Islet precursor cell (in vitro differentiated cells): ENCODE results near the gene ETV7.

Experiments
- DNase-seq: peaks from one replicate; pipeline ENCODE4 v3.0.0-alpha.2; 2018

ETV7 gene

DNA sequence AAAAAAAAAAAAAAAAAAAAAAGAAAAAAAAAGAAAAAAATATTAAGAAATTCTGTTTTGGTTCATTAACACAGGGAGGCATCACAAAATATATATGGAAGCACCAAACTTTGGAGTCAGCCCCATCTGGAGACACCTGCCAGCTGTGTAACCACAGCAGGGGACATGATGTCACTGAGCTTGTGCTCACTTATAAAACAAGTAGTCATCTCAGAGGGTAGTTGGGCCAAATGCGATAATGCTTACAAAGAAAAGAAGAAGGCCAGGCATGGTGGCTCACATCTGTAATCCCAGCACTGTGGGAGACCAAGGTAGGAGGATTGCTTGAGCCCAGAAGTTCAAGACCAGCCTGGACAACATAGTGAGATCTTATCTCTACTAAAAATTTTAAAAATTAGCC is 49.7 kb downstream of the ETV7 start:
- DNase-seq = no peak

GRCh38 chr6:36336779-36337241 is 50.7 kb downstream of the ETV7 start, which contains the start of gene BNIP5:
TSS of gene BNIP5 (minus strand) at chr6:36336888. CDS start at chr6:36330690, 6,198 bp downstream.
- no peak for DNase-seq

- DNase-seq = no peak
Observed at GRCh38 chr6:36336208-36336710, 51.2 kb downstream of the ETV7 start.

- no peak for DNase-seq
Observed at GRCh38 chr6:36335465-36336207, 51.8 kb downstream of the ETV7 start.

- no peak for DNase-seq
Observed at GRCh38 chr6:36334832-36335459, 52.5 kb downstream of the ETV7 start.

DNA sequence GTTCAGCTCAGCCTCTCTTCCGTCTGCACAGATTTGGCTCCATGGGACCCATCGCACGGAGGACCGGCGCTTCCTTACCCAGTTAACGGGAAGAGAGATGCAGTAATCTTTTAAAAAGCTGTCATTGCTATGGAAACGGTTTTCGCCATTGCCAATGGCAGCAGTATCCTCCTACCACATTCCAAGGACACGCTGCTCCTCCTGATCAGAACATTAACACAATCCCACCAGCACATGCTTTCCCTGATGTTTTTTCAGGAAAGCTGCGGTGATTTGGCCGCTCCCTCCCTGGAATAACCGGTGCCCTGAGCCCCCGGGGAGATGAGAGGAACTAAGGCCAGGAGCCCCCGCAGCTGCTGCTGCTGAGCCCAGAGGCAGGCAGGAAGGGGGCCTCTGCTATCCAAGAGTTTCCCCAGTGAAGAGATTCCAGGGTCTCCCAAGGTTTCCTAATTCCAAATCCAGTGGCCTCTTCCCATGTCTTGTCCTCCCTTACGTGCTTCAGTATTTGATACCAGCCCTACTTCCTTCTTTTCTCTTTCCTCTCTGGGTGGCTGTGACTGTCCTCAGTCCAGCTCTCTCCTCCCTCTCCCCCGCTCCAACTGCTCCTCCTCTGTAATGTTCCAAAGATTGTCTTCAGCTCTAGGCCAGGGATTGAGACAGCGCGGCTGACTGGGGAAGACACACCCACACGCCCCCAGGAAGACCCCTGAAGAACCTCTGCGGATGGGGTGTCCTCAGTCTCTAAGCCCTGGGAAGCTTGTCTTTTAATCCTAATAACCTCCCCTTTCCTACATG is 53.3 kb downstream of the ETV7 start:
- no peak for DNase-seq

GRCh38 chr6:36333171-36333895 is 54.1 kb downstream of the ETV7 start:
- no peak for DNase-seq

GRCh38 chr6:36331381-36331780 is 56.1 kb downstream of the ETV7 start:
- DNase-seq = no peak

DNA sequence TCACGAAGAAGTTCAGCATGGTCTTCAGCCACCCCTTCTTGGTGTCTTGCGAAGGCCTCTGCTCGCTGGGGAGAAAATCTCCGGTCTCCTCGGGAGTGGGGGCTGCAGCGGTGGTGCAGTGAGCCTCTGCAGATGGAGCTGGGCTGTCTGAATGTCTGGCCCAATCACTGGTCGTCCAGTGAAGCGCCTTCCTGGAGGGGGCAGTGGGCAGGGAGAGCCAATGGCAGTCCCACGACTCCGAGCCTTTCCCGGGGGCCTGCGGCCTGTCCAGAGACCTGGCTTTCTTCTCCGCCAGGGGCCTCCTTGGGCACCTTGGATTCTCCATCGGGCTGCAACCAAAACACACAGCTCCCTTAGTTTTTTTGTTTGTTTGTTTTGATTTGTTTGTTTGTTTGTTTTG is 57.1 kb downstream of the ETV7 start:
- DNase-seq = no peak

DNA sequence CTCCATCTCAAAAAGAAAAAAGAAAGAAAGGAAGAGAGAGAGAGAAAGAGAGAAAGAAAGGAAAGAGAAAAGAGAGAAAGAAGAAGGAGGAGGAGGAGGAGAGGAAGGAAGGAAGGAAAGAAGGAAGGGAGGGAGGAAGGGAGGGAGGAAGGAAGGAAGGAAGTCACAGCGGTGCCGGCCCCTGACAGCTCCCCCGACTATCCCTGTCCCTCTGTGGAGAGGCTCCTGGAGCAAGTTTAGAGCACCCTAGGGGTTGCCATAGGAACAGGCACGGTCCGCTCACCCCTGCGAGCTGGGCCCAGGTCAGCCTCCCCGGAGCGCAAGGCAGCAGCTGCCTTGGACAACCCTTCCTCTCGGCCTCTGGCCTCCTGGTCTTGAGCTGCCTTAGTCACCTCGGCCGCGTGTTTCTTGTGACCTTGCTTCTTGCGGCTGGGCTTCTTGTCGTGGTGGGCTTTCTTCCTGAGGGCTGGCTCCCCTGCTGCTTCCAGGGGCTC is 57.6 kb downstream of the ETV7 start:
- no peak for DNase-seq

DNA sequence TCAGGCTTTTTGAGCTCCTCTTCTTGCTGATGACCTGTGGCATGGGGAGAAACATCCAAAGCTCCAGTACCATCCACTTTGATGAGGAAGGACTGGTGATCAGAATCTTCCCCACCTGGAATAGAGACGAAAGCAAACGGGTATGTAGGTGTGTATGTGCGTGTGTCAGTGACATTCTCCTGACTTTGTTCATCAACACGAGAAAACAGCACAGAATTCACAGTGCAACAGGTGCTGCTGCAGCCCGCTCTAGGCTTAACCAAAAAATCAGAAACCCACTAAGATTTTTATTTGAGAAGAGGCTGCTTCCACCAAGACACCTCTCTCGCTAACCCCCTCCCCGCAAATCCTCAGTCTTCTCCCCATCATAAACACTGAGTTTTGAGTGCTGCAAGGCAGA is 58.9 kb downstream of the ETV7 start:
- no peak for DNase-seq

GRCh38 chr6:36327919-36328236 is 59.6 kb downstream of the ETV7 start:
- DNase-seq = no peak

- DNase-seq = no peak
Observed at GRCh38 chr6:36327226-36327918, 60.1 kb downstream of the ETV7 start.

- DNase-seq = no peak
Observed at GRCh38 chr6:36326356-36326995, 61.0 kb downstream of the ETV7 start.

DNA sequence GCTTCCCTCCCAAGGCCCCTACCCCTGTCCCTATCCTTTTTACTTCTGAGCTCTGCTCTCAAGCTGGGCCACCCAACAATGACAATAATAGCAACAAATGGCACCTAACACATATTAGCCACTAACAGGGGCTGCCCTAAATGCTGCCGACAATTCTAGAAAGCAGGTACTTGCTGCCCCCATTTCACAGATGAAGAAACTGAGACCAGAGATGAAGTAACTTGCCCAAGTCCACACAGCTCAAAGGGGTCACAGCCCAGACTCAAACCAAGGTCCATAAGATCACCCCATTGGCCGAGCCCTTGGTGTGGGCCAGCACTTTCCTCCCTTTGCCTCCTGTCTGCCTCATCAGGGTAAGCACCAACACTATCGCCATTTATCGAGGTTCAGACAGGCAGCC is 62.8 kb downstream of the ETV7 start:
- no peak for DNase-seq

GRCh38 chr6:36324191-36324590 is 63.3 kb downstream of the ETV7 start:
- DNase-seq = no peak

DNA sequence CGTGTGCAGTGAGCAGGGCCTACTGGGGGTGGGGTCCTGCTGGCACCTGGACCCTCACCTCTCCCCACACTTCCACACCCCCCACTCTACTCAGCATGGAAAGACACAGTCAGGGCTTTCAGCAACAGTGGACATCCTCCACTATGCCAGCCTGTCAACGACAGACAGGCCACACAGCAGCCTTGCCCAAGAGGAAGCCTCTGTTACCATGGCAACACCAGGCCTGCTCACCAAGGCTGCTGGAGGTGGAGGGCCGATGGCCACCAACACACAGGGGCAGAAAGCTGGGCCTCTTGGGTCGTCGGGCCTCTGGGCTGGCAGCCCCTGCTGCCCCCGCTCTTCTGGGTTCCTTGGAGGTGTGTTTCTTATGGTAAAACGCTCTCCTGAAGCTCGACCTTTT is 64.4 kb downstream of the ETV7 start:
- DNase-seq = peak; percentile 70

- DNase-seq = no peak
Observed at GRCh38 chr6:36322591-36322990, 64.9 kb downstream of the ETV7 start.

DNA sequence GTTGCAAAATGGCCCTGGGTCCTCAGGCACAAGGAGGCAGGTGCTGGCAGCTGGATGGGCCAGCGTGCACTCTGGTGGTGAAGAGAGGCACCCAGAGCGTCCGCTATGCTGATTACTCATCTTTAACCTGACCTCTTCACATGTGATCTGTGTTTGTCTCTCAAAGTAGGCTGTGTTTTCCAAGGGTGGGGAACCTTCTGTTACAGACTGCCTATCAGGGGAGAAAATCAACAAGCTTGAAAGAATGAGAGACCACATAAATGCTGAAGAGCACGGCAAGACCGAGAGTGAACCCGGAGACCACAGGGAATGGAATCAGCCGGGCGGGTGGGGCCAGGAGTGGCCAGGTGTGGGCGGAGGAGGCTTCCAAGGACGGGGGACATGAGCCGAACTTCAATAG is 67.0 kb downstream of the ETV7 start:
- DNase-seq = no peak

DNA sequence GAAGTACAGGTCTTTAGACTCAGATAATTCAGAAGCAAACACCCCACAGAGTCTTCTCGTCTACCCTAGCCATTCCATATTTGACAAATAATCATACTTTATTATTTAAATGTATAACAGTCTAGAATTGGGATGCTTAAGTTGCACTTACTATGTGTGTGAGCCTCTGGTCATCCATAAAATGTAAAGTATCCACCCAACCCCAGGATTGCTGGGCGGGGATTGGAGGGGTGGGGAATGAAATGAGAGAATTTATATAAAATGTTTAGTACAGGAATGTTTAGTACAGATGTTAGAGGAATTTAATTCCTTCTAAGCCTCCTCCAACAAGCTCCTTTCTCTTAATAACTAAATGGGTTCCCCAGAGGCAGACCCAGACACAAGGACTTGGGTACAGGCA is 67.6 kb downstream of the ETV7 start:
- no peak for DNase-seq

DNA sequence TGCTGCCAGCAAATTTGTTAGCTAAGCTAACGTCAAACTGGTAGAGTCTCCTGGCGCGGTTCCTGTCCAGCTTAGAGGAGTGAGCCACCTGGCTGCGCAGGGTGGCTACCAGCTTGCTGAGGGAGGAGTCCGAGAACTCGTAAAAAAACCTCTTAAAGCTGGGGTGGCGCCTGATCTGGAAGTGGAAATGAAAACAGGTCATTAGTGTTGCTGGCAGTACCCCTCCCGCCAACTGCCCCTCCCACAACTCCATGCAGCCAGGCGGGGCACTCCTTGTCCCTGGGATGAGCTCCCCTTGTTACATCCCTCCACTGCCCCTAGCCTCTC is 68.1 kb downstream of the ETV7 start:
- DNase-seq = no peak
